A673 (cell line): ENCODE results near the gene KIFC3. TPM values are rescaled to one million over a fixed set of nuclear protein-coding genes. Genes with fewer than 3 reads are reported as not detected.

Experiments
- BruUV-seq: library from RNA; stranded (reverse); fragments of 400-500 nt; replicated peaks from 2 replicates; lab custom pipeline; 2021; lab: Mats Ljungman, UMichigan
- CTCF ChIA-PET: fragments of 300-600 bp; sonication (Branson Sonifier 250); formaldehyde crosslinking; loops from one replicate; lab custom pipeline; 2022; ENCODE audit warnings: antibody characterized with exemption; lab: Charles Lee
- POLR2A ChIA-PET: fragments of 300-600 bp; sonication (Branson Sonifier 250); formaldehyde crosslinking; loops from one replicate; lab custom pipeline; 2022; ENCODE audit warnings: antibody characterized with exemption; ENCODE audit not compliant: low non-redundant PET; lab: Charles Lee
- DNase-seq: peaks from one replicate; pipeline ENCODE4 v3.0.0-alpha.2; 2015; ENCODE audit warnings: low spot score
- H3K27ac ChIP-seq: fragments of 200-600 bp; sonication (generic); 2 replicates; pipeline ENCODE4 v1.5.1; 2016; ENCODE audit warnings: mixed run types, low read depth, mild to moderate bottlenecking, mixed read lengths, antibody characterized with exemption, low read length; ENCODE audit not compliant: poor library complexity, severe bottlenecking
- H3K27me3 ChIP-seq: fragments of 200-600 bp; sonication (generic); replicated peaks from 2 replicates; pipeline ENCODE4 v1.6.1; 2017; ENCODE audit warnings: mixed run types, low read depth, mild to moderate bottlenecking, mixed read lengths, antibody characterized with exemption, low read length; ENCODE audit not compliant: insufficient read depth, poor library complexity
- H3K36me3 ChIP-seq: fragments of 200-600 bp; sonication (generic); 2 replicates; pipeline ENCODE4 v1.6.1; 2016; ENCODE audit warnings: mixed run types, mild to moderate bottlenecking, mixed read lengths, antibody characterized with exemption, low read length; ENCODE audit not compliant: insufficient read depth, poor library complexity, severe bottlenecking
- H3K4me1 ChIP-seq: fragments of 200-600 bp; sonication (generic); 2 replicates; pipeline ENCODE4 v1.6.1; 2017; ENCODE audit warnings: mixed run types, mild to moderate bottlenecking, mixed read lengths, antibody characterized with exemption, low read length; ENCODE audit not compliant: insufficient read depth, poor library complexity, severe bottlenecking
- H3K4me3 ChIP-seq: fragments of 200-600 bp; sonication (generic); 2 replicates; pipeline ENCODE4 v1.5.1; 2016; ENCODE audit warnings: low read depth, mixed run types, mild to moderate bottlenecking, mixed read lengths, low read length; ENCODE audit not compliant: poor library complexity, severe bottlenecking
- H3K9me3 ChIP-seq: fragments of 200-600 bp; sonication (generic); 2 replicates; pipeline ENCODE4 v1.6.1; 2016; ENCODE audit warnings: mixed run types, low read depth, mild to moderate bottlenecking, mixed read lengths, antibody characterized with exemption, low read length; ENCODE audit not compliant: poor library complexity, severe bottlenecking
- EZH2 ChIP-seq: fragments of 200-600 bp; sonication (generic); IDR thresholded peaks from 2 replicates; pipeline ENCODE4 v1.6.1; 2017; ENCODE audit warnings: borderline replicate concordance, low read depth, mild to moderate bottlenecking, mixed read lengths, antibody characterized with exemption, low read length; ENCODE audit not compliant: poor library complexity, severe bottlenecking
- intact Hi-C: fragments of 100-400 bp; cut with micrococcal nuclease; formaldehyde crosslinking; loops from one replicate; pipeline ENCODE4 v1.10.0; 2022; ENCODE audit not compliant: unreplicated experiment
- total RNA-seq: library from RNA; stranded (reverse); gene quantifications from 2 replicates; pipeline ENCODE4 v1.2.3, GENCODE V29; 2021
- TF ChIP-seq, protein P1 (sequence below): fragments of 300-800, 200-600 bp; sonication (generic); conservative IDR thresholded peaks from 2 replicates; pipeline ENCODE4 v1.5.1; 2017; ENCODE audit warnings: low read depth, mild to moderate bottlenecking, antibody characterized with exemption, low read length, moderate library complexity, mixed read lengths

KIFC3 gene
- total RNA-seq, 1 experiment from 2014 or later: 198 TPM

DNA sequence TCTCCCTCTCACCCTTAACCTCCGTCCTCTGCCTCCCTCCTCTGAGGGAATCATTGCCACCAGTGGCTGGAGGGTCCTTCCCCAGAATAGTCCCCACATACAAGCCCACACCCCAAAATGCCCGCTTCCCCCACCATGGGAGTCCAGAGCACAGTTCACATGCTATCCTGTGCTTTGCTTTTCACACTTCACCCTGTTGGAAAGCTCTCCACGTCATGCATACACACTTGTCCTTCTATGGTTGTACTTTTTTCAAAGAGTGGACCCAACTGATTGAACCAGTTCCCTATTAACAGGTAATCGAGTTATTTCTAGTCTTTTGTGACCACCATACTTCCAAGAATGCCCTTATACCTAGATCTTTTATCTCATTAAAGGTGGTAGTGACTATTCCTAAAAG, 23.8 kb upstream of the KIFC3 start:
- H3K9me3 ChIP-seq: no peaks in the 10 kb centered on the region
- H3K4me1 ChIP-seq: no peaks in the 10 kb centered on the region
- intact Hi-C loops: no loop called here
- CTCF ChIA-PET: no interaction called here
- no TSS peak for BruUV-seq
- TF ChIP-seq, protein P1, sequence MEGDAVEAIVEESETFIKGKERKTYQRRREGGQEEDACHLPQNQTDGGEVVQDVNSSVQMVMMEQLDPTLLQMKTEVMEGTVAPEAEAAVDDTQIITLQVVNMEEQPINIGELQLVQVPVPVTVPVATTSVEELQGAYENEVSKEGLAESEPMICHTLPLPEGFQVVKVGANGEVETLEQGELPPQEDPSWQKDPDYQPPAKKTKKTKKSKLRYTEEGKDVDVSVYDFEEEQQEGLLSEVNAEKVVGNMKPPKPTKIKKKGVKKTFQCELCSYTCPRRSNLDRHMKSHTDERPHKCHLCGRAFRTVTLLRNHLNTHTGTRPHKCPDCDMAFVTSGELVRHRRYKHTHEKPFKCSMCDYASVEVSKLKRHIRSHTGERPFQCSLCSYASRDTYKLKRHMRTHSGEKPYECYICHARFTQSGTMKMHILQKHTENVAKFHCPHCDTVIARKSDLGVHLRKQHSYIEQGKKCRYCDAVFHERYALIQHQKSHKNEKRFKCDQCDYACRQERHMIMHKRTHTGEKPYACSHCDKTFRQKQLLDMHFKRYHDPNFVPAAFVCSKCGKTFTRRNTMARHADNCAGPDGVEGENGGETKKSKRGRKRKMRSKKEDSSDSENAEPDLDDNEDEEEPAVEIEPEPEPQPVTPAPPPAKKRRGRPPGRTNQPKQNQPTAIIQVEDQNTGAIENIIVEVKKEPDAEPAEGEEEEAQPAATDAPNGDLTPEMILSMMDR: no peak
- TF ChIP-seq EZH2: no peak
- no peaks in the 10 kb centered on the region for H3K27me3 ChIP-seq
- DNase-seq: no peak
- H3K36me3 ChIP-seq: no peaks in the 10 kb centered on the region
- H3K27ac ChIP-seq: no peak overlapping the region
- POLR2A ChIA-PET: no interaction called here
- no peak overlapping the region for H3K4me3 ChIP-seq

DNA sequence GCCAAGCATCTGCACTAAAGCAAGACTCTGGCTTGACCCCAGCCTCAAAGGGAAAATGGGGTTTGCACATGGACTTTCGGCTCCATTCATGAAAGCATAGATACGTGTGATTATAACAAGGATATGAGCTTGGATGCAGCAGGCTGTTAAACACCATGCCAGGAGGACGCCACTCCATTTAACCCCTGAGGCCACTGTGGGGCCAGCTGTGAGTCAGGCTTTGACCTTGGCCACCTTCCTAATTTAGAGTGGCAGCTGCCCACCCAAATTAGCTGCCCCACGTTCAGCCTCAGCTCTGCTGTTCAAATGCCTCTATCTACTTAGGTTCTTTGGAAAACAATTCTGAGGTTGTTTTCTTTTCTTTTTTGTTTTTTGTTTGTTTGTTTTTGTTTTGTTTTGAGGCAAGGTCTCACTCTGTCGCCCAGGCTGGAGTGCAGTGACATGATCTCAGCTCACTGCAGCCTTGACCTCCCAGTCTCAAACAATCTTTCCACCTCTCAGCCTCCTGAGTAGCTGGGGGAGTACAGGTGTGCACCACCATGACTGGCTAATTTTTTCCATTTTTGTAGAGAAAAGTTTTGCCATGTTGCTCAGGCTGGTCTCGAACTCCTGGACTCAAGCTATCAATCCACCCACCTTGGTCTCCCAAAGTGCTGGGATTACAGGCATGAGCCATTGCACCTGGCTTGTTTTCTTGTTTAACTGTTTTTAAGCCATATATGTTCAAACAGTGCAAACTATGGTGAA, 23.2 kb upstream of the KIFC3 start:
- Histone ChIP-seq H3K36me3 (peaks cover 3% of the 10 kb centered on the region), H3K27ac (no peak overlapping the region), H3K9me3 (no peaks in the 10 kb centered on the region), H3K4me3 (no peak overlapping the region), H3K4me1 (no peaks in the 10 kb centered on the region), H3K27me3 (no peaks in the 10 kb centered on the region)
- TF ChIP-seq EZH2: no peak
- TF ChIP-seq, protein P1: no peak
- intact Hi-C loops: no loop called here
- ChIA-PET POLR2A (no interaction called here), CTCF (no interaction called here)
- BruUV-seq: no TSS peak
- DNase-seq: no peak

DNA sequence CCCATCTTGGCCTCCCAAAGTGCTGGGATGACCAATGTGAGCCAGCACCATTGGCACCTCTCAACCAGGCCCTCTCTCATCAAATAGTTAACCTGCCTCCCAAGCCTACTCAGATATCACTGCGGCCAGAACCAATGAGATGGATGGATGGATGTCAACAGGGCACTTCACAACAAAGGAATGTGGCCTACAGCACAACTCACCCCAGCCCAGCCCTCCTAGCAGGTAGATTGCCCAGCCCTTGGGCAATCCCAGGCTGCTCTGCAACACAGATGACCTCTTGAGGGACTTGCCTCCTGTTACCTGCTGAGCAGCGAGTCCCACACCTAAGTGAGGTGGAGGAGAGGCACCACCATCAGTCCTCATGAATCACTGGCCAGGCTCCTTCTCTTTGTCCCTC, 22.6 kb upstream of the KIFC3 start:
- Histone ChIP-seq H3K36me3 (peaks cover 4% of the 10 kb centered on the region), H3K27me3 (no peaks in the 10 kb centered on the region), H3K4me1 (no peaks in the 10 kb centered on the region), H3K27ac (no peak overlapping the region), H3K4me3 (no peak overlapping the region), H3K9me3 (no peaks in the 10 kb centered on the region)
- TF ChIP-seq, protein P1: no peak
- ChIA-PET CTCF (no interaction called here), POLR2A (no interaction called here)
- intact Hi-C loops: no loop called here
- no peak for DNase-seq
- no TSS peak for BruUV-seq
